ENCODE data around the gene GMDS. TPM values are rescaled to one million over a fixed set of nuclear protein-coding genes. Genes with fewer than 3 reads are reported as not detected.

The GMDS gene
- total RNA-seq, 2 experiments from 2014 or later, result 31.1 to 35.9 TPM

DNA sequence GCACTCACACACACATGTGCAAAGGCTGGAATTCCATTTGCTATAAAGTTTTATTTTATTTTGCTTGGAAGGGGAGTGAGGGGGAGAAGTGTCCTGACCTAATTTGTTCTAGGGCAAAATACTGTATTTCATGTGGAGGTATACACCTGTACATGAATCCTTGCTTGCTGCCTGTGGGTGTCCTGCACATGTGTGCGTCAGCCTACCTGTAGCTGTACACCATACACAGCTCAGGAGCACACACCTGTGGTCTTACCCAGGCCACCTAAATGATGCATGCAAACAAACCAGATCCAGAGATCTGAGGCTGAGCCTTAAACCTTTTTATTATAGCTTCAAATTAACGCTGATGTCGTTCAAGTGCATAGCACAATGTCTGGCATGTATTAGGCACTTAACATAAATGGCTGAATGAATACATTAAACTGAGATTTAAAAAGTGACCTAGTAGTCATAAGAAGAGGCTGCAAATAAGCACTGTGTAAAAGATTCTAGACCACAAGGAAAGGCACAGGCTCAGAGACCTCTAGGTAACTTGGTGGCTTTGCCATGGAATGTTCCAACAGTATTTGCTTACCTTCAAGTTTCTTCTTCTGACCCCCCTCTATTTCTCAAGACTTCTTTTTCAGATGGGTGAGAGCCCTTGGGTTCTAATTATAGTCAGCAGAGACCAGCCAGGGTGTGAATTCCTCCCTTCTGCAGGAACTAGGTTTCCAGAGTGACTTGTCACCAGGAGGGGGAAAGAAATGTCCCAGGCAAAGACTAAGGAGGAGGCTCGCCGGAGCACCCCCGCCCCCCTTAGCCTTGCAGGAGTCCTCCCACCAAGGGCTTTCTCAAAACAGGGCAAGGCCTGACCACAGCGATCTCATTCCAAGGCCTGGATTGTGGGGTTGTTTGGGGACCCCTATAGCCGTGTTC lies 622.3 kb downstream of the GMDS start:
- ChIA-PET CTCF (interaction anchor here (0.9 to 1.2 kb wide), 2 partner anchors 9 to 226 kb away, joined by 3 to 4 read pairs; no protein-coding TSS in a partner anchor), POLR2A (no interaction called here)
- no peaks in the 10 kb centered on the region for H3K9me3 Mint-ChIP-seq
- peaks cover 3% of the 10 kb centered on the region for H3K36me3 Mint-ChIP-seq (ENCODE audit: low read depth)
- no peak for DNase-seq
- H3K4me1 Mint-ChIP-seq, result peaks cover 9% of the 10 kb centered on the region
- H3K4me3 Mint-ChIP-seq, result no peak overlapping the region
- H3K27ac Mint-ChIP-seq, result no peak overlapping the region
- peaks cover 66% of the 10 kb centered on the region for H3K27me3 Mint-ChIP-seq

GRCh38 chr6:1622220-1622850 lies 623.1 kb downstream of the GMDS start:
- ChIA-PET CTCF (interaction anchor here (0.9 kb wide), 1 partner anchor 225 kb away, joined by 3 read pairs; no protein-coding TSS in a partner anchor), POLR2A (no interaction called here)
- Mint-ChIP-seq H3K9me3 (no peaks in the 10 kb centered on the region), H3K27ac (no peak overlapping the region), H3K4me3 (no peak overlapping the region), H3K36me3 (ENCODE audit: low read depth) (peaks cover 3% of the 10 kb centered on the region), H3K27me3 (peaks cover 67% of the 10 kb centered on the region), H3K4me1 (peaks cover 9% of the 10 kb centered on the region)
- DNase-seq, result no peak

GRCh38 chr6:1621070-1621701 lies 624.2 kb downstream of the GMDS start:
- Mint-ChIP-seq H3K27ac (no peak overlapping the region), H3K36me3 (ENCODE audit: low read depth) (peaks cover 3% of the 10 kb centered on the region), H3K4me1 (peaks cover 9% of the 10 kb centered on the region), H3K27me3 (peaks cover 66% of the 10 kb centered on the region), H3K4me3 (no peak overlapping the region), H3K9me3 (no peaks in the 10 kb centered on the region)
- DNase-seq, result no peak
- CTCF ChIA-PET, result no interaction called here
- POLR2A ChIA-PET, result no interaction called here

DNA sequence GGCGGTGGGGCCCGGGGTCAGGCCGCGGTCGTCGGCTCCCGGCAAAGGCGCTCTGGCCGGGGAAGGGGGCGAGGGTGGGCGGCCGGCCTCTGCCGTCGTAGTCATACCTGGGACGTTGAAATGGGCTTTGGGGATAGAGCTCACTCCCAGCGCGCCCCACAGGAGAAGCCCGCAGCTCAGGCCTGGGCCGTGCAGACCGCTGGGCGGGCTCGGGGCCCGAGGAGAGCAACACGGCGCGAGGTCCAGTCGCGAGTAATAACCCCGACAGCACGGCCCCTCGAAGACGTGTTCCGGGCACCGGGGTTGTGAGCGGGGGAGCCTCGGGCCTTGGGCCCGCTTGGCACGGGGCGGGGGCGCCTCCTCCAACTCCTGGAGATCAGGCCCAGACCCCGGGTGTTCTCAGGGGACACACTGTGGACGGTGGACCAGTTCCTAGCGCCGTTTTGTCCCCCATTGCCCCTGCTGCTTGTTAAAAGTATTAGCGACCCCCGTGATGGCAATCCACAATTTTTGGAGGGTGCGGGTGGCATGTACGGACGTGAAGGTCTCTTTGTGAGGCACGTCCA lies 624.8 kb downstream of the GMDS start:
- DNase-seq, result no peak
- no peak overlapping the region for H3K4me3 Mint-ChIP-seq
- H3K9me3 Mint-ChIP-seq, result no peaks in the 10 kb centered on the region
- peaks cover 66% of the 10 kb centered on the region for H3K27me3 Mint-ChIP-seq
- H3K27ac Mint-ChIP-seq, result no peak overlapping the region
- ChIA-PET CTCF (no interaction called here), POLR2A (no interaction called here)
- peaks cover 6% of the 10 kb centered on the region for H3K4me1 Mint-ChIP-seq
- H3K36me3 Mint-ChIP-seq (ENCODE audit: low read depth), result peaks cover 3% of the 10 kb centered on the region

- H3K36me3 Mint-ChIP-seq (ENCODE audit: low read depth), result no peaks in the 10 kb centered on the region
- ChIA-PET POLR2A (no interaction called here), CTCF (no interaction called here)
- no peak for DNase-seq
- H3K4me3 Mint-ChIP-seq, result no peak overlapping the region
- H3K27ac Mint-ChIP-seq, result no peak overlapping the region
- H3K9me3 Mint-ChIP-seq, result no peaks in the 10 kb centered on the region
- peaks cover 62% of the 10 kb centered on the region for H3K27me3 Mint-ChIP-seq
- H3K4me1 Mint-ChIP-seq, result no peaks in the 10 kb centered on the region
Observed at GRCh38 chr6:1619673-1620503, 625.5 kb downstream of the GMDS start.

- H3K4me1 Mint-ChIP-seq, result no peaks in the 10 kb centered on the region
- CTCF ChIA-PET, result no interaction called here
- no peak for DNase-seq
- POLR2A ChIA-PET, result no interaction called here
- no peak overlapping the region for H3K27ac Mint-ChIP-seq
- no peaks in the 10 kb centered on the region for H3K9me3 Mint-ChIP-seq
- H3K27me3 Mint-ChIP-seq, result peaks cover 62% of the 10 kb centered on the region
- no peak overlapping the region for H3K4me3 Mint-ChIP-seq
- H3K36me3 Mint-ChIP-seq (ENCODE audit: low read depth), result no peaks in the 10 kb centered on the region
Observed at GRCh38 chr6:1619098-1619672, 626.2 kb downstream of the GMDS start.

DNA sequence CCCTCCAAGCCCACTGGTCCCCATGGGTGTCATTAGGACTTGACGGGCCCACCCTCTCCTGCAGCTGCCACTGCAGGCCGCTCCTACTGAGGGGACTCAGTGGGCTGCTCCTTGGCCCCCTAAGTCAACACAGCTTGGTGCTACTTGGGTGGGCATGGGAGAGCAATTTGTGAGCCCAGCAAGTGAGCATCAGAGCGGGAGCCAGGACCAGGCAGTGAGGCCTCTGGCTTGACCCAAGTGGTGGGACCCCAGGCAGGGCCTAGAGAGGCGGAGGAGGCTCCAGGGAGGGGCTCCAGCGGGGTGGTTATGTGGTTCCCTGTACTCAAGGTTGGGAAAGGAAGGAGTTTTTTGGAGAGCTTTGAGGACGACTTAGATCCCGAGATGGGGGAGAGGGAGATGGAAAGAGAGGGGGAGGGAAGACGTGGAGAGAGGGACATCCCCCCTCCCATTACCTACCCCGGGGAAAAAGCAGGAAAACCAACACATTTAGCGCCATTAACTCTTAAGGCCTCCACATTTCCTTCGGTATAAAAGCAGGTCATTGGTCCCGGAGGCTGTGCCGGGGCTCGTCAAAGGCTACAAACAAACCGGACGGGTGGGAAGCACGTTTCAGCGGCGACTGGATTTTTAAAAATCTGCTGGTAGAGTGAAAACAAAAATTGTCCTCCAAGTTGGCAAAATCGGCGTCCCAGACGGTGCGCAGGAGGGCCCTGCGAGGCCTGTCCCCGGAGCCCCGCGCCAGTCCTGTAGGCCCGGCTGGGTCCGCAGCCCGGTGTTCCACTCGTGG lies 626.9 kb downstream of the GMDS start:
- Mint-ChIP-seq H3K4me1 (peaks cover 3% of the 10 kb centered on the region), H3K4me3 (no peak overlapping the region), H3K36me3 (ENCODE audit: low read depth) (no peaks in the 10 kb centered on the region), H3K27me3 (peaks cover 62% of the 10 kb centered on the region), H3K27ac (peak overlapping the region; percentile 46), H3K9me3 (no peaks in the 10 kb centered on the region)
- DNase-seq, result no peak
- ChIA-PET CTCF (no interaction called here), POLR2A (no interaction called here)

DNA sequence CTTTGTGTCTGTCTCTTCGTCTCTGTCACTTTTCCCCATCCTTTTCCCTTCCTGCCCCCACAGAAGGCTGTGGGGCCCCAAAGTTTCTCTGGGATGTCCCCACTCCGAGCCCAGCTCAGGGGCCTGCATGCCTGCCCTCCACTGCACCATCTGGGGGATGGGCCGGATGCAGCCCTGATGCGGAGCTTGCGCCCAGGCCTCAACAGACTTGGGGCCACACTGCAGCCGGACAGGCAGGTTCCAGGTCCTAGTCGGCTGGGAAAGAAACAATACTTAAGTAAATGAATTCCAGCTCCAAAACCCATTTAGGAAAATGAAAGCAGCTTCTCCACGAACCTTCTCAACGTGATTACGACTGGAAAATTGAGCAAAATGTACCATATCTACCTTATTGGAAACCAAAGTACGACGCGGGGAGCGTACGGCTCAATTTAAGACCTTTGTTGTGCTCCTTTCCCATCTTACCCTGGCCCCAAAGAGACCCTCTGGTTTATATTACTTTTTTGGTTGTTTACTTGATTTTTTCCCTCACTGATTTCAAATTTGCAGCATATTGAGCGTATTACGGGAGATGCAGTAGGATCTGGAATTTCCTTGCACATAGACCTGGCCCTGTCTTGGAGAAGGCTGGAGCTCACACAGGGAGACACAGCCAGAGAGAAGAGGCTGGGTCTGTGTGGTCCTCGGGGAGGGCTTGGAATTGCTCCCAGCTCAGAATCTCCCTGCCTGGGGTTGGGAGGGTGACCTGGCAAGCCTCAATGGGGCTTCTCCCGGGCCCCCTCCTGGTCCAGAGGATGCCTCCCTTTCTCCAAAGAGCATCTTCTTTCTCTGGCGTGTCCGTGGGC lies 627.7 kb downstream of the GMDS start:
- Mint-ChIP-seq H3K36me3 (ENCODE audit: low read depth) (no peaks in the 10 kb centered on the region), H3K27ac (no peak overlapping the region), H3K9me3 (no peaks in the 10 kb centered on the region), H3K27me3 (peaks cover 62% of the 10 kb centered on the region), H3K4me3 (no peak overlapping the region), H3K4me1 (peaks cover 5% of the 10 kb centered on the region)
- ChIA-PET CTCF (interaction anchor here (0.7 to 1.9 kb wide), 5 partner anchors 12 to 487 kb away, joined by 3 to 6 read pairs (median 3); no protein-coding TSS in a partner anchor), POLR2A (no interaction called here)
- DNase-seq, result no peak

DNA sequence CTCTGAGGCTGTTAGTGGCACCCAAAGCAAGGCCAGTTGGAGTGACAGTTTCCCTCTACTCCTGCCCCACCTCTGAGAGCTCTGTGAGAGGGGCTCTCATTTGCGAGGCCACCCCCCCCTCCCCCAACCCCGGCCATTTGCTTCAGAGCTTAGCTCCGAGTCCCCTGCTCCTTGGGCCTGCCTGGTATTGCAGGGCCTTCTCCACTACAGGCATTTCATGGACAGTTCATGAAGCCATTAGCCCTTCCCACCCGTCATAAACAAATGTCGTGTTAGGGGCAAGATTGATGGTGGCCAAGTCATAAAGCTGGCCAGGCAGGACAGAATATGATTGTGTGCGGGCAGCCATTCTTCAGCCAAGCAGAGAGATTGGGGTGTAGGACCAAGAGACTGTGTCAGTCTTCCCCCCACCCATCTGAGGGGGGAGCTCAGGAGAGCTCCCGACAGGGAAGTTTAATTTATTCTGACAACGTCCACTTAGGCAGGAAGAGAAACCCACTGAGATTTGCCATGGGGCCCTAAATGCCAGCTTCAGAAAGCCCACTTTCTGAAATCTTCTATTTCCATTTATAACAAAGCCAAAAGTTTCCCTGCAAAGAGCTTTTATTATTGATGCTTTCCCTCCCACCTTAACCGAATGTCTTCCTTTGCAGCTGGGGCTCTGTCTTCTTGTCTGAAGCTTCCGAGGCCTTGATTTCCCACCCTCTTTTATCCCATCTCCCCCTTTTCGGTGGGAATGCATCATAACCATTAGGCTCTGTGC lies 628.5 kb downstream of the GMDS start:
- Mint-ChIP-seq H3K4me1 (peaks cover 10% of the 10 kb centered on the region), H3K27me3 (peaks cover 64% of the 10 kb centered on the region), H3K27ac (no peak overlapping the region), H3K36me3 (ENCODE audit: low read depth) (no peaks in the 10 kb centered on the region), H3K4me3 (no peak overlapping the region), H3K9me3 (no peaks in the 10 kb centered on the region)
- ChIA-PET POLR2A (no interaction called here), CTCF (interaction anchor here (0.8 to 1.9 kb wide), 4 partner anchors 11 to 487 kb away, joined by 3 to 6 read pairs (median 3); no protein-coding TSS in a partner anchor)
- no peak for DNase-seq

DNA sequence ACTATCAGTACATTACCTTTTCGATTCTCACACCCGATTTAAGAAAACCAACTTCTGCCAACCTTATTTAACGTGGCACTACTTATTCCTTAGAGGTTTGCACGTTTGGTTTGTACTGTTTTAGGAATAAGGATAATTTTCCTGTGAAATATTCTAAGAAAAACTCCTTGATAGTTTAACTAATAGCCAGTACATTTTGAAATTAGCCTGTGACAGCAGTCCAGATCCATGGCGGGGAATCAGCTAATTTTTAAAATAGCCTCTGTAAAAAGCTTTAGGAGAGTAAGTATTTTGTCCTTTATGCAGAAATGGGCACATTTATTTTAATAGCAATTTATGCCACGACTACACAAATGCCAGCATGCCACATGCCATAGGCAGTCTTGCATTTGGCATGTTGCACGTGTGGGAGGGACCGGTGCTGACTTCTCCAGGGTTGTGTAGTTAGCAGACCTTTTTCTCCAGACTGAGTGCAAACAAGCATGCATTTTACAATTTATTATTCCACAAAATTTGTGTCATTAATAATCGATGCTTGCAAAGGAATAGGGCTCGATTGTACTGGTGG lies 629.5 kb downstream of the GMDS start:
- Mint-ChIP-seq H3K27ac (no peak overlapping the region), H3K4me3 (no peak overlapping the region), H3K36me3 (ENCODE audit: low read depth) (no peaks in the 10 kb centered on the region), H3K27me3 (peaks cover 60% of the 10 kb centered on the region), H3K4me1 (peaks cover 12% of the 10 kb centered on the region), H3K9me3 (no peaks in the 10 kb centered on the region)
- CTCF ChIA-PET, result interaction anchor here (0.7 to 1.9 kb wide), 3 partner anchors 9 to 488 kb away, joined by 3 to 6 read pairs (median 5); no protein-coding TSS in a partner anchor
- POLR2A ChIA-PET, result no interaction called here
- DNase-seq, result no peak
